Testis (tissue), 3 donors: ENCODE results near the gene TBXA2R. TPM values are rescaled to one million over a fixed set of nuclear protein-coding genes. Genes with fewer than 3 reads are reported as not detected.

Source experiments
- DNase-seq: peaks from one replicate; pipeline ENCODE4 v3.0.0-alpha.2; 2019
- H3K27ac ChIP-seq, 2 donors: fragments of 200-600 bp; sonication (generic); one replicate each; pipeline ENCODE4 v1.5.1; 2019
- H3K27me3 ChIP-seq: fragments of 200-600 bp; sonication (generic); one replicate; pipeline ENCODE4 v1.5.1; 2019
- H3K36me3 ChIP-seq: fragments of 200-600 bp; sonication (generic); one replicate; pipeline ENCODE4 v1.5.1; 2017; ENCODE audit warnings: low read depth; ENCODE audit errors: missing control alignments
- H3K4me1 ChIP-seq: fragments of 200-600 bp; sonication (generic); one replicate; pipeline ENCODE4 v1.5.1; 2019
- H3K4me3 ChIP-seq, 2 donors: fragments of 200-600 bp; sonication (generic); one replicate each; pipeline ENCODE4 v1.5.1; 2017 to 2019
- H3K9me3 ChIP-seq: fragments of 200-600 bp; sonication (generic); one replicate; pipeline ENCODE4 v1.5.1; 2017
- POLR2A ChIP-seq: fragments of 450-650 bp; IDR thresholded peaks from one replicate; pipeline ENCODE4 v1.6.1; 2017; ENCODE audit warnings: antibody characterized with exemption, mild to moderate bottlenecking, moderate library complexity
- WGBS, 2 donors: methylation state at CpG; one replicate each; pipeline ENCODE4 v1.1.5; 2018; 5-methylcytosine and 5-hydroxymethylcytosine counted together
- intact Hi-C: fragments of 100-400 bp; cut with DNase I; formaldehyde crosslinking; loops from one replicate; pipeline ENCODE4 v1.15.1; 2023; ENCODE audit warnings: low total_unique reads
- polyA plus RNA-seq: library from polyadenylated mRNA; stranded (reverse); fragments of 350-450 nt; fragmentation: Illumina TruSeq; extraction: RNeasy Lipid Tissue Mini Kit (QIAGEN cat#74804); gene quantifications from one replicate; pipeline ENCODE4 v1.2.3, GENCODE V29; 2014; ENCODE audit warnings: low read depth, low replicate concordance; ENCODE audit not compliant: insufficient read depth
- total RNA-seq, 2 donors: library from RNA; depleted of rRNA; stranded (reverse); fragments of >200 nt; gene quantifications; one replicate each; pipeline ENCODE4 v1.2.3, GENCODE V29; 2016
- TF ChIP-seq, protein P1 (sequence below), 3 experiments: fragments of 450-650 bp in 2 of 3; fragments of 200-600 bp in 1 of 3; sonication (generic) in 1 of 3; IDR thresholded peaks; one replicate each; pipeline ENCODE4 v1.5.1; 2016 to 2019; ENCODE audit warnings: antibody characterized with exemption in 3 of 3, mild to moderate bottlenecking in 2 of 3, moderate library complexity in 1 of 3

TBXA2R gene
- total and polyA plus RNA-seq, 3 donors from 2014 or later = 1.3 to 3.2 (median 1.8) TPM

DNA sequence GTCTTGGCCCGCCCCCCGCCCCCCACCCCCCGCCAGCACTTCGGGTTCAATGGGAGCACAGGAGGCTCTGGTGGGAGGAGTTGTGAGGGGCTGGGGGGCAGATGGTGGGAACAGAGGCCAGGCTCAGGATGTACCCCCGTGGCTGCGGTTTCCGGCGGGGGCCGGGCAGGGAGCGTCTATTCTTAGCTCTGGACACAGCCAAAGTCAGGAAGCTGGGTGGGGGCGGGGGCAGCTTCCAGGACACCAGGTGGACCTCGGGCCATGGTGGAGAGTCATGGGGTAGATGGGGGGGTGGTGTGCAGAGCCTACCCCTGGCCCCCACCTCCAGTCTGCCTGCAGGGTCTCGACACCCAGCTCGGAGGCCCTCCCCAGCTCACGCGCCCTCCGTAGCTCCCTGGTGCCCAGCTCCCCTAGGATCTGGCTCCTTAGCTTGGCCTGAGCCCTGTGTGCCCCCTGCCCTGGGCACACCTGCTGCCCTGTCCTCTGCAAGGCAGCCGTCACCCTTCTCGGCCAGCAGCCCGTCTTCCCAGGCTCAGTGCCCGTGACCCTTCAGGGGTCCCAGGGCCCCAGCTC, 2.2 kb upstream of the TBXA2R start:
- peaks cover 34% of the 10 kb centered on the region for H3K4me1 ChIP-seq
- no peaks in the 10 kb centered on the region for H3K36me3 ChIP-seq
- no peaks in the 10 kb centered on the region for H3K9me3 ChIP-seq
- no peak for DNase-seq
- intact Hi-C loops = no loop called here
- TF ChIP-seq POLR2A = no peak
- TF ChIP-seq, protein P1, sequence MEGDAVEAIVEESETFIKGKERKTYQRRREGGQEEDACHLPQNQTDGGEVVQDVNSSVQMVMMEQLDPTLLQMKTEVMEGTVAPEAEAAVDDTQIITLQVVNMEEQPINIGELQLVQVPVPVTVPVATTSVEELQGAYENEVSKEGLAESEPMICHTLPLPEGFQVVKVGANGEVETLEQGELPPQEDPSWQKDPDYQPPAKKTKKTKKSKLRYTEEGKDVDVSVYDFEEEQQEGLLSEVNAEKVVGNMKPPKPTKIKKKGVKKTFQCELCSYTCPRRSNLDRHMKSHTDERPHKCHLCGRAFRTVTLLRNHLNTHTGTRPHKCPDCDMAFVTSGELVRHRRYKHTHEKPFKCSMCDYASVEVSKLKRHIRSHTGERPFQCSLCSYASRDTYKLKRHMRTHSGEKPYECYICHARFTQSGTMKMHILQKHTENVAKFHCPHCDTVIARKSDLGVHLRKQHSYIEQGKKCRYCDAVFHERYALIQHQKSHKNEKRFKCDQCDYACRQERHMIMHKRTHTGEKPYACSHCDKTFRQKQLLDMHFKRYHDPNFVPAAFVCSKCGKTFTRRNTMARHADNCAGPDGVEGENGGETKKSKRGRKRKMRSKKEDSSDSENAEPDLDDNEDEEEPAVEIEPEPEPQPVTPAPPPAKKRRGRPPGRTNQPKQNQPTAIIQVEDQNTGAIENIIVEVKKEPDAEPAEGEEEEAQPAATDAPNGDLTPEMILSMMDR (IDR thresholded peaks at IDR 0.05) = no peak
- H3K4me3 ChIP-seq = no peak overlapping the region
- 62 to 80% methylated on average over 10 to 19 of the region's 21 CpGs for WGBS, 2 donors
- peak overlapping the region; percentile 7 to 54 for H3K27ac ChIP-seq
- no peaks in the 10 kb centered on the region for H3K27me3 ChIP-seq

DNA sequence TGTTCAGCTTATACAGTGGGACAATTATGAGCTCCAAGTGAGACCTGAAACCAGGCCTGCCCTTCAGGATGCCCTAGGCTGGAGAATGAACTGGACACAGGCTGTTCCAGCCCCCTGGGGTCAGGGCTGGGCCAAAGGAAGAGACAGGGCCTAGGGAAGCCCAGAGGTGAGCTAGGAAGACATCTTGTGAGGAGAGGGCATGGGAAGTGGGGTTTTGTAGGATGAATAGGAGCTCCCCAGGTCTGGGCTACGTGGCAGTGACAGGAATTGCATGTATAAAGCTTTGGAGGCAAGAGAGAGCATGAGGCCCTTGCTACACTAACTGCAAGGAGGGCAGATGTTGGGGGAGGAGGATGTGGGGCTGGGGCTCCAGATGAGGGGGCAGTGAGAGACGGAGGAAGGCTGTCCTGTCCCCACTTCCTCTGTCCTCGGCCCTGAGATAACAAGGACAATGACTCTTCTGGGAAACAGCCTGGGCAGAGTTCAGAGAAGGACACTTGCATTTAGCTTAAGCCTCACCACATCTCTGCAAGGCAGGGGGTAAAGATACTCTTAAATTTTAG, 1.5 kb upstream of the TBXA2R start:
- H3K27ac ChIP-seq = peak overlapping the region in 1 of 2 donors; percentile 54
- H3K9me3 ChIP-seq = no peaks in the 10 kb centered on the region
- no peaks in the 10 kb centered on the region for H3K36me3 ChIP-seq
- H3K4me3 ChIP-seq = no peak overlapping the region
- H3K4me1 ChIP-seq = peaks cover 34% of the 10 kb centered on the region
- no peak for TF ChIP-seq POLR2A
- TF ChIP-seq, protein P1 (IDR thresholded peaks at IDR 0.05) = no peak
- H3K27me3 ChIP-seq = no peaks in the 10 kb centered on the region
- 36 to 41% methylated on average over 3 of the region's 3 CpGs for WGBS, 2 donors
- intact Hi-C loops = no loop called here
- no peak for DNase-seq

DNA sequence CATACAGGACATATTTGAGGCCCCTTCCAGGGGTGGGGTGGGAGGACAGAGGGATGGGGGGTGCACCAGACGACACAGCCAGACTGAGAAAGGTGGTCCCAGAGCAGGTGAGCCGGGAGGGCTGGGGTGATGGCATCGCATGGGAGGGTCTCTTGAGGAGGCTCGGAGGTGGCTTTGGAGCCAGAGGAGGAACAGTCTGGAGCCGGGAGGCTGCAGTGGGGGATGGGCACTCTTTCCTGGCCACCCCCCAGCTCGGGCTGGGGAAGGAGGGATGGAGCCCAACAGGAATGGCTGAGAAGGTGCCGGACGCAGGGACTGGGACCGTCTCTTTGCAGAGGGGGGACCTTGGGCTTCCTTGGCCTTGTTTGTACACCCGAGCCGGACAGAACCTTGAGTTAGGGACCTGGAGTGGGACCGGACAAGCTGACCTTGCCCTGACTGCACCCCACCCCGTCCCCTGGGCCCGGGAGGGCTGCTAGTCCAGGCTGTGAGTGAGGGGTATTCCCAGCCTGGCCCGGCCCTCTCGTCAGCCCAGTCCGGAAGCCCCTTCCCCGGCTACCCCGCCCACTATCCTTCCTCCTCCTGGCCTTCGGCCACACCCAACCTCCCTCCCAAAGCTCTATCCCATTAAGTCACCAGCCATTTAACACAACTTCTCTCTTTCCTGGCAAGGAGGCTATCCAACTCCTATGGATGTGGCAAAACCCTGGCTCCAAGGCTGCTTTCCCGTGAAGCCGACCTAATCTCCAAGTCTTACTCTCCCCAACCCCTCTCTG, 816 bp upstream of the TBXA2R start:
- no peak for DNase-seq
- TF ChIP-seq POLR2A = no peak
- TF ChIP-seq, protein P1 (IDR thresholded peaks at IDR 0.05) = no peak
- peak overlapping the region; percentile 54 to 60 for H3K27ac ChIP-seq
- no peaks in the 10 kb centered on the region for H3K36me3 ChIP-seq
- H3K9me3 ChIP-seq = no peaks in the 10 kb centered on the region
- intact Hi-C loops = no loop called here
- H3K4me1 ChIP-seq = peaks cover 34% of the 10 kb centered on the region
- 14 to 15% methylated on average over 17 to 22 of the region's 22 CpGs for WGBS, 2 donors
- no peaks in the 10 kb centered on the region for H3K27me3 ChIP-seq
- peak overlapping the region; percentile 51 to 56 for H3K4me3 ChIP-seq

DNA sequence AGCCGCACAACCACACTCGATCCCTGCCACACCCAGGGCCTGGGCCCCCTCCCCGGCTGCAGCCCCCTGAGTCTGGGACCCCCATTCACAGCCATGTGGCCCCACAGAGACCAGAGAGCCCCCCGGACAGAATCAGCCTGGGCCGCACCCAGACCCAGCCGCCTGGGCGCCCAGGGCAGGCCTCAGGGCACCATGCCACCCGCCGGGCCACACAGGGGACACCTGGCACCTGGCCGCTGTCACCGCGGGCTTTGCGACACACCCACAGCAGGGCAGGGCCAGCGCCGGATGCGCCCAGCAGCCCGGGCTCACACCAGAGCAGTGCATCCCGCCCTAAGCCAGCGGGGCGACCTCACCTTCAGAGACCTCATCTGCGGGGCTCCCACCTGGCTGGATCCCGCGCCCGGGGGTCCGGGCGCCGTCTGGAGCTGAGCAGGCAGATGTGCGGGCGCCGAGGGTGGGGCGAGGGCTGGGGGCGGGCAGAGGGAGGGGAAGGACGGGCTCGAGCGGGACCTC, 443 bp downstream of the TBXA2R start:
- WGBS, 2 donors = 11 to 43% methylated on average over 2 to 29 of the region's 35 CpGs

More for the DNA sequence above, 443 bp downstream of the TBXA2R start:
- TF ChIP-seq, protein P1 (IDR thresholded peaks at IDR 0.05) = no peak
- no peak for TF ChIP-seq POLR2A
- Histone ChIP-seq H3K9me3 (no peaks in the 10 kb centered on the region), H3K4me1 (peaks cover 34% of the 10 kb centered on the region), H3K36me3 (no peaks in the 10 kb centered on the region), H3K4me3 (peak overlapping the region; percentile 51 to 56), H3K27me3 (no peaks in the 10 kb centered on the region), H3K27ac (peak overlapping the region in 1 of 2 donors; percentile 54)
- intact Hi-C loops = no loop called here
- no peak for DNase-seq
